ENCODE data around the gene ETV3L.

- no peak for TF ChIP-seq CTCF (conservative IDR thresholded peaks at IDR 0.05 in 1 of 2, IDR thresholded peaks at IDR 0.05 in 1 of 2; ENCODE audit: low read depth in 1 of 2, low read length in 2 of 2)
- TF ChIP-seq EZH2 (IDR thresholded peaks at IDR 0.05; ENCODE audit: low read length, missing control alignments), result no peak
These were observed 7.8 kb downstream of the ETV3L start for GRCh38 chr1:157091668-157092273.
